Loucy (cell line): ENCODE results near the gene COL5A1.
"Not testable (repeated sequence)": the region's sequence is repeated elsewhere in the genome, so short reads cannot be mapped to it uniquely, and the experiment has no call there.

Experiments used
- H2AFZ ChIP-seq: fragments of 200-600 bp; sonication (generic); 2 replicates; pipeline ENCODE4 v1.6.0; 2016; ENCODE audit warnings: antibody characterized with exemption, mild to moderate bottlenecking, low read length, moderate library complexity
- H3F3A ChIP-seq: fragments of 200-600 bp; 2 replicates; pipeline ENCODE4 v1.6.0; 2016; ENCODE audit warnings: antibody characterized with exemption, low read depth, mild to moderate bottlenecking
- H3K27me3 ChIP-seq: fragments of 200-600 bp; sonication (generic); 2 replicates; pipeline ENCODE4 v1.6.1; 2014; ENCODE audit warnings: low read length, mild to moderate bottlenecking; ENCODE audit not compliant: insufficient read depth, poor library complexity, severe bottlenecking
- H3K36me3 ChIP-seq: fragments of 200-600 bp; sonication (generic); 2 replicates; pipeline ENCODE4 v1.6.1; 2016; ENCODE audit warnings: low read length; ENCODE audit not compliant: insufficient read depth
- H3K4me1 ChIP-seq: fragments of 200-600 bp; sonication (generic); 2 replicates; pipeline ENCODE4 v1.5.1; 2014; ENCODE audit warnings: low read length, mild to moderate bottlenecking; ENCODE audit not compliant: insufficient read depth, poor library complexity, severe bottlenecking
- H3K4me2 ChIP-seq: fragments of 200-600 bp; sonication (generic); 2 replicates; pipeline ENCODE4 v1.6.0; 2014; ENCODE audit warnings: antibody characterized with exemption, low read length, low read depth, mild to moderate bottlenecking; ENCODE audit not compliant: poor library complexity, severe bottlenecking
- H3K4me3 ChIP-seq: fragments of 200-600 bp; sonication (generic); 2 replicates; pipeline ENCODE4 v1.5.1; 2014; ENCODE audit warnings: low read length, mild to moderate bottlenecking, mixed read lengths; ENCODE audit not compliant: poor library complexity, severe bottlenecking
- H3K79me2 ChIP-seq: fragments of 200-600 bp; sonication (generic); 2 replicates; pipeline ENCODE4 v1.6.1; 2014; ENCODE audit warnings: low read length; ENCODE audit not compliant: insufficient read depth
- H3K9ac ChIP-seq: fragments of 200-600 bp; sonication (generic); 2 replicates; pipeline ENCODE4 v1.6.0; 2014; ENCODE audit warnings: mild to moderate bottlenecking, low read depth, low read length, moderate library complexity; ENCODE audit not compliant: poor library complexity, severe bottlenecking
- H3K9me2 ChIP-seq: fragments of 200-600 bp; sonication (generic); replicated peaks from 2 replicates; pipeline ENCODE4 v1.6.1; 2016; ENCODE audit warnings: low read depth, low read length, mixed read lengths
- H3K9me3 ChIP-seq: fragments of 200-600 bp; sonication (generic); 2 replicates; pipeline ENCODE4 v1.6.1; 2014; ENCODE audit warnings: mild to moderate bottlenecking, antibody characterized with exemption, low read length, low read depth; ENCODE audit not compliant: insufficient read depth
- H4K20me1 ChIP-seq: fragments of 200-600 bp; sonication (generic); 2 replicates; pipeline ENCODE4 v1.6.0; 2014; ENCODE audit warnings: antibody characterized with exemption, low read length, mild to moderate bottlenecking; ENCODE audit not compliant: insufficient read depth, poor library complexity, severe bottlenecking
- EZH2phosphoT487 ChIP-seq: fragments of 200-600 bp; IDR thresholded peaks from 2 replicates; pipeline ENCODE4 v1.6.1; 2018; ENCODE audit warnings: antibody characterized with exemption, mild to moderate bottlenecking, moderate library complexity, borderline replicate concordance
- TF ChIP-seq, protein P1 (sequence below): fragments of 200-600 bp; sonication (generic); conservative IDR thresholded peaks from 2 replicates; pipeline ENCODE4 v1.5.1; 2014; ENCODE audit warnings: mild to moderate bottlenecking, antibody characterized with exemption, low read length

COL5A1 gene

DNA sequence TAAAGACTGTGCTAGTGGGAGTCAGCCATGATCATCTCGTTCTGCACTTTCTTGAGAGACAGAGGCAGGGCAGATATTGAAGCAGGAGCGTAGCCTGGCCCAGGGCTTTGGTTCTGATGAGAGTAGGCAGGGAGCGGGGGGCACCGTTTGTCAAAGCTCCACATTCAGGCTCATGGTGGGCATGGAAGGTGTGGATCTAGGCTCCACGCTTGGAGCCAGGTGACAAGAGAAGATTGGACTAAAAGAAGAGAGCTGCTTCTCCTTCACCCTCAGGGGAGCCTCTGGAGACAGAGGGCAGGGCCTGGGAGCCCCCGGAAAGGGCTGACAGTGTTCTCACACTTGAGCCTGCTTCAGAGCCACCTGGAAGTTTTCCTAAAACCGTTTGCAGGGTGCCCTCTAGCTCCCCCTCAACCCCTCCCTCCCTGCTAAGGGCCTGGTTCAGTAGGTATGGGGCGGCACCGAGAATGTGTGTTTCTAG lies 214.3 kb downstream of the COL5A1 start:
- TF ChIP-seq EZH2phosphoT487: no peak
- TF ChIP-seq, protein P1, sequence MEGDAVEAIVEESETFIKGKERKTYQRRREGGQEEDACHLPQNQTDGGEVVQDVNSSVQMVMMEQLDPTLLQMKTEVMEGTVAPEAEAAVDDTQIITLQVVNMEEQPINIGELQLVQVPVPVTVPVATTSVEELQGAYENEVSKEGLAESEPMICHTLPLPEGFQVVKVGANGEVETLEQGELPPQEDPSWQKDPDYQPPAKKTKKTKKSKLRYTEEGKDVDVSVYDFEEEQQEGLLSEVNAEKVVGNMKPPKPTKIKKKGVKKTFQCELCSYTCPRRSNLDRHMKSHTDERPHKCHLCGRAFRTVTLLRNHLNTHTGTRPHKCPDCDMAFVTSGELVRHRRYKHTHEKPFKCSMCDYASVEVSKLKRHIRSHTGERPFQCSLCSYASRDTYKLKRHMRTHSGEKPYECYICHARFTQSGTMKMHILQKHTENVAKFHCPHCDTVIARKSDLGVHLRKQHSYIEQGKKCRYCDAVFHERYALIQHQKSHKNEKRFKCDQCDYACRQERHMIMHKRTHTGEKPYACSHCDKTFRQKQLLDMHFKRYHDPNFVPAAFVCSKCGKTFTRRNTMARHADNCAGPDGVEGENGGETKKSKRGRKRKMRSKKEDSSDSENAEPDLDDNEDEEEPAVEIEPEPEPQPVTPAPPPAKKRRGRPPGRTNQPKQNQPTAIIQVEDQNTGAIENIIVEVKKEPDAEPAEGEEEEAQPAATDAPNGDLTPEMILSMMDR: no peak
- H3K9me2 ChIP-seq: no peaks in the 10 kb centered on the region
- no peaks in the 10 kb centered on the region for H3K79me2 ChIP-seq
- H3K27me3 ChIP-seq: no peaks in the 10 kb centered on the region
- H3K9me3 ChIP-seq: peaks cover 2% of the 10 kb centered on the region; the same call in 1 of the 2 replicates
- H3K4me1 ChIP-seq: no peaks in the 10 kb centered on the region
- no peaks in the 10 kb centered on the region for H3K36me3 ChIP-seq
- no peak overlapping the region for H3K4me3 ChIP-seq
- no peak overlapping the region for H3K9ac ChIP-seq
- no peaks in the 10 kb centered on the region for H4K20me1 ChIP-seq
- no peak overlapping the region for H2AFZ ChIP-seq
- no peaks in the 10 kb centered on the region for H3F3A ChIP-seq
- no peak overlapping the region for H3K4me2 ChIP-seq

DNA sequence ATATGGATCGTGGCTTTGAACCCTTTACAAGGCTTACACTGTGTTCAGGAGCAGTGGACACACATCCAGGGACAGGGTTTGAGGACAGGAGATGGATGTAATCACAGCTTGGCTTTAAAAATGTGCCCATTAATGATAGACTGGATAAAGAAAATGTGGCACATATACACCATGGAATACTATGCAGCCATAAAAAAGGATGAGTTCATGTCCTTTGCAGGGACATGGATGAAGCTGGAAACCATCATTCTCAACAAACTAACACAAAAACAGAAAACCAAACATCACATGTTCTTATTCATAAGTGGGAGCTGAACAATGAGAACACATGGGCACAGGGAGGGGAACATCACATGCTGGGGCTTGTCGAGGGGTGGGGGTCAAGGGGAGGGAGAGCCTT lies 215.8 kb downstream of the COL5A1 start:
- not testable (repeated sequence) for H3K9me2 ChIP-seq, H3K27me3 ChIP-seq, H3K9ac ChIP-seq, H2AFZ ChIP-seq, H3K4me3 ChIP-seq, H3K79me2 ChIP-seq, H3K9me3 ChIP-seq, H4K20me1 ChIP-seq, H3K36me3 ChIP-seq, H3K4me1 ChIP-seq, H3K4me2 ChIP-seq, H3F3A ChIP-seq

DNA sequence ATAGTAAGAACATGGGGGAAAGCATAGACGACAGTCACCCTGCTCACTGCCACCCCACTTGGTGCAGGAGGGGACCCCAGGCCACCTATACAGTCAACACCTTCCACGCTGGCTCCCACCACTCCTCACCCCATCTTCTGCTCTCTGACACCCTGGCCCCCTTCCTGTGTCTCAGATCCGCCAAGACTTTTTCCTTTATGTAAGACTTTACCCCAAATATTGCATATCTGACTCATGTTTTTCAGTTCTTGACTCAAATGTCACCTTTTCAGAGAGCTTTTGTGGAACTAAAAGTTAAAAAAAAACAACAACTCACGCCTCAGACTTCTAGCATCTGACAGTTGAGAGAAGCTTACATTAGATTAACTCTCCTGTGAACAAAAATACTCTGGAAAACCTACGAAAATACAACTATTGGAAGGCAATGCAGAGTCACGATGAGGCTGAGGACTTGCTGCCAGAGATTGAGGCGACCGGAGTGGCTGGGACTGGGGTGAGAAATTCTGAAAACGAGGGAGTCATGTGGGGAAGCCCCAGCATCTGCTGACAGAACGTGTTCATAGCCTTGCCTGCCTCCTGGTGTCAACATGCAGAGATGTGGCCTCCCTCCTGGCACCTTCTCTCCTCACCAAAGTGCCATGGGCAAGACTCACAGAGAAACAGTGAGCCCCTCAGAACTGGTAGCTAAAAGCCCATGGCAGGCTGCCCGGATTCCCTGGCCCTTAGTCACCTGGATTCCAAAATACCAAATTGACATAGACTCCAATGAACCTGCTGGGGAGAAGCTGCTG lies 216.6 kb downstream of the COL5A1 start:
- H3K9me2 ChIP-seq: no peaks in the 10 kb centered on the region
- H3K36me3 ChIP-seq: no peaks in the 10 kb centered on the region
- H2AFZ ChIP-seq: no peak overlapping the region
- TF ChIP-seq, protein P1: no peak
- no peak for TF ChIP-seq EZH2phosphoT487
- H3K4me3 ChIP-seq: no peak overlapping the region
- no peak overlapping the region for H3K4me2 ChIP-seq
- no peaks in the 10 kb centered on the region for H4K20me1 ChIP-seq
- H3K4me1 ChIP-seq: no peaks in the 10 kb centered on the region
- H3F3A ChIP-seq: no peaks in the 10 kb centered on the region
- H3K9ac ChIP-seq: no peak overlapping the region
- no peaks in the 10 kb centered on the region for H3K27me3 ChIP-seq
- H3K9me3 ChIP-seq: peaks cover 2% of the 10 kb centered on the region; the same call in 1 of the 2 replicates
- H3K79me2 ChIP-seq: no peaks in the 10 kb centered on the region

DNA sequence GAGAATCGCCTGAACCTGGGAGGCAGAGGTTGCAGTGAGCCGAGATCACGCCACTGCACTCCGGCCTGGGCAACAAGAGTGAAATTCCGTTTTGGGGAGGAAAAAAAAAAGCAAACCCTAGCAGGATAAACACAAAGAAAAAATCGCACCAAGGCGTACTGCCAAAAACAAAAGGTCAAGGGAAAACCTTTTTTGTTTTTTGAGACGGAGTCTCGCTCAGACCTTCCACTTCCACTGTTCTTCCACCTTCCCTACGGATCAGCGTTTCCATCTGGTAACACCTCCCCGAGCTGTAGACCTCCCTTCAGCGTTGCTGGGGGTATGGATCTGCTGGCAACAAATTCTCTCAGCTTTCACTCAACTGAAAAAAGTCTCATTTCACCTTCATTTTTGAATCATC lies 218.9 kb downstream of the COL5A1 start:
- Histone ChIP-seq H3K36me3 (no peaks in the 10 kb centered on the region), H3K9ac (no peak overlapping the region), H2AFZ (no peak overlapping the region), H3F3A (no peaks in the 10 kb centered on the region), H3K79me2 (no peaks in the 10 kb centered on the region), H4K20me1 (no peaks in the 10 kb centered on the region), H3K4me3 (no peak overlapping the region), H3K4me1 (no peaks in the 10 kb centered on the region), H3K9me3 (peaks cover 2% of the 10 kb centered on the region; the same call in 1 of the 2 replicates), H3K9me2 (no peaks in the 10 kb centered on the region), H3K27me3 (no peaks in the 10 kb centered on the region), H3K4me2 (no peak overlapping the region)
- TF ChIP-seq EZH2phosphoT487: no peak
- TF ChIP-seq, protein P1: no peak
